ENCODE results near the gene TSC22D1.

DNA sequence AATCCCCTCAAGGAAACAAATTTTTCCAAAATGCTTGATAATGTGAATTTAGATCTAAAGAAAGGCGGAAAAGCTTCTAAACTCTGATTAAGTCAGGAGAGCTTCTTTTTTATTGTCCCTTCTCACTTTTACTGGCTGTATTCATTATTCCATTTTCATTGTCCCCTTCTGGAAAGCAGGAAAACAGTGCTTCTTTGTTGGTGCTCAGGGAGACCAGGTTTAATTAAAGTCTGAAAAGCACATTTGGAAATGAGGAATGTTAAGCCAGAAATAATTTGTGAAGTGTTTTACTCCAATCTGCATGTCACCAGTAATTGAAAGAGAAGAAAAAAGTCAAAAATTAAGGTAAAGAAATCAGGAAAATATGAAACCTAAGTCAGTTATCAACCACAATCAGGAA, 43.5 kb upstream of the TSC22D1 start:
- TF ChIP-seq, protein P1, sequence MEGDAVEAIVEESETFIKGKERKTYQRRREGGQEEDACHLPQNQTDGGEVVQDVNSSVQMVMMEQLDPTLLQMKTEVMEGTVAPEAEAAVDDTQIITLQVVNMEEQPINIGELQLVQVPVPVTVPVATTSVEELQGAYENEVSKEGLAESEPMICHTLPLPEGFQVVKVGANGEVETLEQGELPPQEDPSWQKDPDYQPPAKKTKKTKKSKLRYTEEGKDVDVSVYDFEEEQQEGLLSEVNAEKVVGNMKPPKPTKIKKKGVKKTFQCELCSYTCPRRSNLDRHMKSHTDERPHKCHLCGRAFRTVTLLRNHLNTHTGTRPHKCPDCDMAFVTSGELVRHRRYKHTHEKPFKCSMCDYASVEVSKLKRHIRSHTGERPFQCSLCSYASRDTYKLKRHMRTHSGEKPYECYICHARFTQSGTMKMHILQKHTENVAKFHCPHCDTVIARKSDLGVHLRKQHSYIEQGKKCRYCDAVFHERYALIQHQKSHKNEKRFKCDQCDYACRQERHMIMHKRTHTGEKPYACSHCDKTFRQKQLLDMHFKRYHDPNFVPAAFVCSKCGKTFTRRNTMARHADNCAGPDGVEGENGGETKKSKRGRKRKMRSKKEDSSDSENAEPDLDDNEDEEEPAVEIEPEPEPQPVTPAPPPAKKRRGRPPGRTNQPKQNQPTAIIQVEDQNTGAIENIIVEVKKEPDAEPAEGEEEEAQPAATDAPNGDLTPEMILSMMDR (IDR thresholded peaks at IDR 0.05), result no peak
- no peak for TF ChIP-seq POLR2A (IDR thresholded peaks at IDR 0.05)

All from lower leg skin (tissue), 3 donors.